H1 (cell line): ENCODE data around the gene UBN1. TPM values are rescaled to one million over a fixed set of nuclear protein-coding genes. Genes with fewer than 3 reads are reported as not detected.

Experiments used
- CTCF ChIA-PET: fragments of 300-600 bp; sonication (Branson Sonifier 250); formaldehyde crosslinking; loops from one replicate; lab custom pipeline; 2021; ENCODE audit not compliant: partially characterized antibody; lab: Charles Lee
- POLR2A ChIA-PET: fragments of 300-600 bp; sonication (Branson Sonifier 250); formaldehyde crosslinking; loops from one replicate; lab custom pipeline; 2021; ENCODE audit warnings: inconsistent platforms; ENCODE audit not compliant: partially characterized antibody; lab: Charles Lee
- DNase-seq, 2 experiments: peaks; one replicate each; pipeline versions ENCODE4 v3.0.0 to v3.0.0-alpha.2; 2010 to 2022; ENCODE audit warnings: low spot score in 2 of 2, low read depth in 1 of 2, mixed read lengths in 1 of 2
- FAIRE-seq: peaks from 2 replicates; lab custom pipeline; 2011; peaks lifted over from hg19 to GRCh38; lab: Jason Lieb, UNC
- H2AFZ ChIP-seq: 2 replicates; pipeline ENCODE4 v1.8.1; 2012; ENCODE audit warnings: low read length, inconsistent platforms
- H2AK5ac ChIP-seq: 2 replicates; pipeline ENCODE4 v1.6.1; 2013; ENCODE audit warnings: low read depth, low read length
- H2BK120ac ChIP-seq: replicated peaks from 2 replicates; pipeline ENCODE3; 2013; ENCODE audit warnings: low read depth, low read length, inconsistent platforms
- H2BK12ac ChIP-seq: 2 replicates; pipeline ENCODE4 v1.6.1; 2013; ENCODE audit warnings: low read depth, low read length
- H2BK15ac ChIP-seq: 2 replicates; pipeline ENCODE4 v1.6.1; 2013; ENCODE audit warnings: low read length
- H2BK20ac ChIP-seq: 2 replicates; pipeline ENCODE4 v1.6.1; 2013; ENCODE audit warnings: low read length
- H2BK5ac ChIP-seq: 2 replicates; pipeline ENCODE4 v1.6.1; 2013; ENCODE audit warnings: low read depth, low read length
- H3K14ac ChIP-seq: 2 replicates; pipeline ENCODE4 v1.6.1; 2013; ENCODE audit warnings: inconsistent platforms; ENCODE audit not compliant: insufficient read length
- H3K18ac ChIP-seq: 2 replicates; pipeline ENCODE4 v1.6.1; 2013; ENCODE audit warnings: low read length; ENCODE audit errors: extremely low read depth
- H3K23ac ChIP-seq: 2 replicates; pipeline ENCODE4 v1.6.1; 2013; ENCODE audit warnings: inconsistent platforms; ENCODE audit not compliant: insufficient read length
- H3K23me2 ChIP-seq: 2 replicates; pipeline ENCODE4 v1.6.1; 2013; ENCODE audit warnings: low read depth, low read length
- H3K27ac ChIP-seq: 2 replicates; pipeline ENCODE4 v1.6.1; 2011; ENCODE audit warnings: low read depth, low read length, inconsistent platforms
- H3K27me3 ChIP-seq, 4 experiments: replicated peaks in 1 of 4; 1 replicate in 1 of 4; 2 replicates in 3 of 4; pipeline versions ENCODE4 v1.6.1 to v1.8.1; 2011 to 2013; ENCODE audit warnings: low read length in 3 of 4, mild to moderate bottlenecking in 3 of 4, inconsistent platforms in 2 of 4, mixed read lengths in 2 of 4, moderate library complexity in 1 of 4; ENCODE audit not compliant: control insufficient read depth in 3 of 4, insufficient read depth in 3 of 4; ENCODE audit errors: extremely low read depth in 1 of 4
- H3K36me3 ChIP-seq, 4 experiments: 2 replicates each; pipeline versions ENCODE4 v1.6.1 to v1.8.1; 2011 to 2013; ENCODE audit warnings: mild to moderate bottlenecking in 4 of 4, low read length in 3 of 4, moderate library complexity in 2 of 4, control low read depth in 1 of 4, inconsistent platforms in 1 of 4; ENCODE audit not compliant: insufficient read depth in 4 of 4, control insufficient read depth in 2 of 4
- H3K4ac ChIP-seq: replicated peaks from 2 replicates; pipeline ENCODE3; 2013; ENCODE audit warnings: low read length, low read depth, mixed read lengths, inconsistent platforms; ENCODE audit not compliant: insufficient read length
- H3K4me1 ChIP-seq, 4 experiments: replicated peaks in 1 of 4; 1 replicate in 1 of 4; 2 replicates in 3 of 4; pipeline versions ENCODE4 v1.6.1 to v1.8.1; 2011 to 2013; ENCODE audit warnings: low read length in 3 of 4, inconsistent platforms in 2 of 4, mixed read lengths in 1 of 4; ENCODE audit not compliant: insufficient read depth in 4 of 4, control insufficient read depth in 3 of 4
- H3K4me2 ChIP-seq, 2 experiments: 2 replicates each; pipeline versions ENCODE4 v1.6.1 to v1.8.1; 2011 to 2013; ENCODE audit warnings: low read depth in 2 of 2, low read length in 2 of 2, control low read depth in 1 of 2, inconsistent platforms in 1 of 2, mild to moderate bottlenecking in 1 of 2; ENCODE audit not compliant: insufficient read depth in 1 of 2
- H3K4me3 ChIP-seq, 4 experiments: fragments of 200-600, 300-600 bp in 1 of 4; sonication (generic), shearing (Covaris generic), sonication (Bioruptor Twin) in 1 of 4; 2 replicates each; pipeline versions ENCODE4 v1.5.1 to v1.8.1; 2011 to 2016; ENCODE audit warnings: low read length in 4 of 4, low read depth in 3 of 4, control low read depth in 2 of 4, inconsistent platforms in 2 of 4, mild to moderate bottlenecking in 2 of 4, mixed read lengths in 1 of 4, moderate library complexity in 1 of 4; ENCODE audit not compliant: insufficient read depth in 2 of 4; ENCODE audit errors: extremely low read depth in 1 of 4
- H3K56ac ChIP-seq: replicated peaks from 2 replicates; pipeline ENCODE3; 2013; ENCODE audit warnings: low read depth, mild to moderate bottlenecking, mixed read lengths, low read length, inconsistent platforms; ENCODE audit not compliant: insufficient read length
- H3K79me1 ChIP-seq: 2 replicates; pipeline ENCODE4 v1.6.1; 2013; ENCODE audit warnings: low read depth, low read length, control low read depth
- H3K79me2 ChIP-seq, 2 experiments: 2 replicates each; pipeline versions ENCODE4 v1.6.1 to v1.8.1; 2012 to 2013; ENCODE audit warnings: low read length in 2 of 2, mild to moderate bottlenecking in 2 of 2, inconsistent platforms in 1 of 2; ENCODE audit not compliant: insufficient read depth in 2 of 2, control insufficient read depth in 1 of 2
- H3K9ac ChIP-seq, 4 experiments: replicated peaks in 1 of 4; 1 replicate in 1 of 4; 2 replicates in 3 of 4; pipeline versions ENCODE4 v1.6.1 to v1.8.1; 2011 to 2013; ENCODE audit warnings: low read depth in 3 of 4, low read length in 3 of 4, control low read depth in 2 of 4, mild to moderate bottlenecking in 2 of 4, moderate library complexity in 2 of 4, inconsistent platforms in 1 of 4; ENCODE audit errors: extremely low read depth in 1 of 4
- H3K9me3 ChIP-seq, 2 experiments: 2 replicates each; pipeline versions ENCODE4 v1.6.1 to v1.8.1; 2012 to 2013; ENCODE audit warnings: mild to moderate bottlenecking in 2 of 2, moderate library complexity in 2 of 2, control low read depth in 1 of 2, inconsistent platforms in 1 of 2, low read depth in 1 of 2, low read length in 1 of 2, mixed read lengths in 1 of 2; ENCODE audit not compliant: insufficient read depth in 2 of 2
- H4K20me1 ChIP-seq, 2 experiments: replicated peaks in 1 of 2; 2 replicates each; pipeline versions ENCODE3 to v1.8.1; 2011 to 2013; ENCODE audit warnings: inconsistent platforms in 2 of 2, low read length in 2 of 2, mild to moderate bottlenecking in 1 of 2; ENCODE audit not compliant: insufficient read depth in 2 of 2, control insufficient read depth in 1 of 2
- H4K5ac ChIP-seq: 2 replicates; pipeline ENCODE4 v1.6.1; 2013; ENCODE audit warnings: low read length, low read depth, mixed read lengths, inconsistent platforms; ENCODE audit not compliant: insufficient read length
- H4K8ac ChIP-seq: 2 replicates; pipeline ENCODE4 v1.8.0; 2013; ENCODE audit warnings: mild to moderate bottlenecking, moderate library complexity, low read length, inconsistent platforms; ENCODE audit not compliant: insufficient read depth; ENCODE audit errors: extremely low read depth
- H4K91ac ChIP-seq: replicated peaks from 2 replicates; pipeline ENCODE3; 2013; ENCODE audit warnings: low read length, mixed read lengths, inconsistent platforms; ENCODE audit not compliant: insufficient read length
- CHD1 ChIP-seq: IDR thresholded peaks from 2 replicates; pipeline ENCODE4 v1.6.1; 2012; ENCODE audit warnings: low read depth, low read length, improper control_type of control experiment
- NRF1 ChIP-seq: IDR thresholded peaks from 2 replicates; pipeline ENCODE4 v1.6.1; 2011; ENCODE audit warnings: mild to moderate bottlenecking, low read depth, low read length, improper control_type of control experiment
- SP2 ChIP-seq: IDR thresholded peaks from 2 replicates; pipeline ENCODE4 v1.6.1; 2012; ENCODE audit warnings: mild to moderate bottlenecking, low read length, inconsistent platforms
- TCF12 ChIP-seq: IDR thresholded peaks from 2 replicates; pipeline ENCODE4 v1.6.1; 2011; ENCODE audit warnings: low read depth, mild to moderate bottlenecking, low read length
- WGBS, 2 experiments: shearing (Covaris generic) in 1 of 2; methylation state at CpG; one replicate each; pipeline versions ENCODE4 v1.1.6 to v1.1.7; 2013 to 2015; ENCODE audit warnings: low lambda C conversion rate in 2 of 2, mixed read lengths in 2 of 2, inconsistent platforms in 1 of 2, low coverage in 1 of 2, missing lambda C conversion rate in 1 of 2; ENCODE audit not compliant: insufficient replicate concordance in 2 of 2, insufficient coverage in 1 of 2, insufficient read length in 1 of 2; ENCODE audit errors: extremely low coverage in 1 of 2, missing lambda C conversion rate in 1 of 2; 5-methylcytosine and 5-hydroxymethylcytosine counted together
- polyA plus RNA-seq, 7 experiments: library from polyadenylated mRNA; depleted of rRNA in 3 of 7; stranded (reverse) in 5 of 7; unstranded in 2 of 7; fragments of >200 nt in 5 of 7; fragments of 200-250 nt in 2 of 7; gene quantifications; 1 replicate in 5 of 7; 2 replicates in 1 of 7; 4 replicates in 1 of 7; pipeline versions ENCODE4 v1.2.1 to v1.2.3, GENCODE V29; 2011 to 2013; ENCODE audit warnings: missing spikeins in 2 of 7, mixed read lengths in 2 of 7
- total RNA-seq: library from RNA; stranded (reverse); fragmentation: NEBNext Ultra II Directional; extraction: Animal tissue kit (Norgen Biotek cat#: 25700); gene quantifications from 2 replicates; pipeline ENCODE4 v1.2.1, GENCODE V29; 2021

Gene UBN1
- total and polyA plus RNA-seq, 2 of the 8 experiments (the other 6 are each of a cell fraction or from before 2014, with no cell fraction given) = 16.2 to 37.0 TPM

DNA sequence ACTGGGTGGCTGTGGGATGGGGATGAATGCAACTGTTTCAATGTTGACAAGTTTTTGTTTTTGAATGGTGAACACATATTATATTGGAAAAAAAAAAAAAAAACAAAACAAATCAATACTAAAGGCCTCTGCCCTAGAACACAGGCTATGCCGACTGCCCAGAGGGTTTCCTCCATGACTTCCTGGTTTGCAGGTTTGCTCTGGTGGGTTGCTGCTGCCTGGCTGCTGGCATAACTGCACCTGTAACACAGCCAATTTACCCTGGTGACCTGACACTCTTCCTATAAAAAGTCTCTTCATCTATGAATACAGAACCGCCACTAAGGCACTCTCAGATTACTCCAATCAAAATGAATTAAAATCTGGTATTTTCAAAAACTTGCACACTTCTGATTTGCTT lies 10.6 kb upstream of the UBN1 start:
- no peaks in the 10 kb centered on the region for H3K4me1 ChIP-seq
- H2BK15ac ChIP-seq = no peak overlapping the region
- no peak overlapping the region for H3K23ac ChIP-seq
- peaks cover 4% of the 10 kb centered on the region; the same call in 1 of the 2 replicates for H3K79me1 ChIP-seq
- no peak overlapping the region for H3K56ac ChIP-seq
- H3K9ac ChIP-seq = no peak overlapping the region
- WGBS, 2 experiments = 95% methylated on average over 2 of the region's 2 CpGs; no CpG with 5 or more reads in 1 of the 2 experiments
- H3K9me3 ChIP-seq = no peaks in the 10 kb centered on the region
- no peak overlapping the region for H3K27ac ChIP-seq
- 0 out of 4 replicates have a peak, but pooled peaks cover 0 to 4% of the 10 kb centered on the region in 2 experiments for H3K79me2 ChIP-seq
- no peak overlapping the region for H2BK20ac ChIP-seq
- POLR2A ChIA-PET = interaction anchor here (1.1 to 1.4 kb wide), 3 partner anchors 10 to 48 kb away, joined by 3 to 4 read pairs (median 4); partner anchors contain the start of gene GLYR1
- H4K20me1 ChIP-seq = peaks cover 2 to 8% of the 10 kb centered on the region in 2 experiments
- H4K5ac ChIP-seq = no peak overlapping the region
- H3K18ac ChIP-seq = no peak overlapping the region
- no peak overlapping the region for H2BK5ac ChIP-seq
- H3K36me3 ChIP-seq = peaks cover 10 to 54% (median 42%) of the 10 kb centered on the region in 4 experiments
- H3K4me3 ChIP-seq = no peak overlapping the region
- no peak overlapping the region for H2AFZ ChIP-seq
- no peak overlapping the region for H2BK120ac ChIP-seq
- H3K4me2 ChIP-seq = no peak overlapping the region
- no peaks in the 10 kb centered on the region for H3K27me3 ChIP-seq
- CTCF ChIA-PET = interaction anchor here (1.3 kb wide), 1 partner anchor 10 kb away, joined by 3 read pairs; no protein-coding TSS in a partner anchor
- H4K91ac ChIP-seq = no peak overlapping the region
- DNase-seq = no peak
- no peak overlapping the region for H2BK12ac ChIP-seq
- H2AK5ac ChIP-seq = no peak overlapping the region
- H3K23me2 ChIP-seq = no peaks in the 10 kb centered on the region
- H3K14ac ChIP-seq = no peak overlapping the region
- H4K8ac ChIP-seq = no peak overlapping the region
- TF ChIP-seq SP2 (no peak), NRF1 (no peak), TCF12 (no peak), CHD1 (no peak)
- TF ChIP-seq, all 59 proteins: peak for 0
- no peak for FAIRE-seq
- H3K4ac ChIP-seq = no peak overlapping the region
